ENCODE measurements around the gene SYT7. TPM values are rescaled to one million over a fixed set of nuclear protein-coding genes. Genes with fewer than 3 reads are reported as not detected.
A peak's percentile ranks its signal among the peaks of the same experiment; 100 is the strongest.

The SYT7 gene
- polyA plus RNA-seq, 2 of the 4 experiments (the other 2 are of a cell fraction) = 0.37 to 1.0 TPM

DNA sequence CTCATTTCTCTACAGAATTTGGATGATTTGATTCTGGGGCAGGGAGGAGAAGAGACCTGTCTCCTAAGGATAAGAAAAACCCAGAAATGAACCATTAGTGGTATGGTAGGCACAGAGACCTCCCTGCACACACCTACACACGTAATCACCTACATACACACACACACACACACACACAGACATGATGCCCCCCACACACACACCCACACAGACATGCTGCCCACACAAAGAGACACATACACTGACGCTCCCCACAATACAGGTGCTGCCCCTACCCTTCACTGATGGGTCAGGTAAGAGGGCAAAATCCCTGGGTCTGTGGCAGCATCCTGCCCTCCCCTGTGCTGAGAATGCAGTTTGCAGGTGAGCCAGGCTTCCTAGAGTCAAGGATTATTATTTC lies 1.1 kb upstream of the SYT7 start:
- ChIA-PET CTCF (interaction anchor here (0.7 to 2.3 kb wide), 21 partner anchors 7 to 146 kb away, joined by 3 to 8 read pairs (median 4); no protein-coding TSS in a partner anchor), POLR2A (interaction anchor here (1.1 kb wide), 1 partner anchor 152 kb away, joined by 3 read pairs; the partner anchor contains the start of genes CPSF7 and SDHAF2)
- 47% methylated on average over 2 of the region's 2 CpGs for WGBS (ENCODE audit: missing lambda C conversion rate)
- no peak for DNase-seq (ENCODE audit: low read depth in 1 of 2, low spot score in 1 of 2)
- H3K4me2 ChIP-seq = peak overlapping the region; percentile 99; the same call in 2 of the 3 replicates
- no peak for TF ChIP-seq CEBPB (IDR thresholded peaks at IDR 0.05)
- no peak for TF ChIP-seq RAD21 (conservative IDR thresholded peaks at IDR 0.05 in 1 of 2, IDR thresholded peaks at IDR 0.05 in 1 of 2)
- TF ChIP-seq CBX2 (IDR thresholded peaks at IDR 0.05; ENCODE audit: borderline replicate concordance, low read depth) = no peak
- TF ChIP-seq RFX5 (IDR thresholded peaks at IDR 0.05) = no peak
- TF ChIP-seq CHD2 (IDR thresholded peaks at IDR 0.05; ENCODE audit: low read length, partially characterized antibody) = no peak
- TF ChIP-seq, protein P1, sequence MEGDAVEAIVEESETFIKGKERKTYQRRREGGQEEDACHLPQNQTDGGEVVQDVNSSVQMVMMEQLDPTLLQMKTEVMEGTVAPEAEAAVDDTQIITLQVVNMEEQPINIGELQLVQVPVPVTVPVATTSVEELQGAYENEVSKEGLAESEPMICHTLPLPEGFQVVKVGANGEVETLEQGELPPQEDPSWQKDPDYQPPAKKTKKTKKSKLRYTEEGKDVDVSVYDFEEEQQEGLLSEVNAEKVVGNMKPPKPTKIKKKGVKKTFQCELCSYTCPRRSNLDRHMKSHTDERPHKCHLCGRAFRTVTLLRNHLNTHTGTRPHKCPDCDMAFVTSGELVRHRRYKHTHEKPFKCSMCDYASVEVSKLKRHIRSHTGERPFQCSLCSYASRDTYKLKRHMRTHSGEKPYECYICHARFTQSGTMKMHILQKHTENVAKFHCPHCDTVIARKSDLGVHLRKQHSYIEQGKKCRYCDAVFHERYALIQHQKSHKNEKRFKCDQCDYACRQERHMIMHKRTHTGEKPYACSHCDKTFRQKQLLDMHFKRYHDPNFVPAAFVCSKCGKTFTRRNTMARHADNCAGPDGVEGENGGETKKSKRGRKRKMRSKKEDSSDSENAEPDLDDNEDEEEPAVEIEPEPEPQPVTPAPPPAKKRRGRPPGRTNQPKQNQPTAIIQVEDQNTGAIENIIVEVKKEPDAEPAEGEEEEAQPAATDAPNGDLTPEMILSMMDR (IDR thresholded peaks at IDR 0.05) = no peak
- TF ChIP-seq ESRRA (IDR thresholded peaks at IDR 0.05; ENCODE audit: borderline replicate concordance, low read length) = no peak
- no peak for TF ChIP-seq SREBF2 (IDR thresholded peaks at IDR 0.05)
- TF ChIP-seq MAZ (IDR thresholded peaks at IDR 0.05; ENCODE audit: borderline replicate concordance, low read depth, low read length) = no peak
- TF ChIP-seq, protein P2, sequence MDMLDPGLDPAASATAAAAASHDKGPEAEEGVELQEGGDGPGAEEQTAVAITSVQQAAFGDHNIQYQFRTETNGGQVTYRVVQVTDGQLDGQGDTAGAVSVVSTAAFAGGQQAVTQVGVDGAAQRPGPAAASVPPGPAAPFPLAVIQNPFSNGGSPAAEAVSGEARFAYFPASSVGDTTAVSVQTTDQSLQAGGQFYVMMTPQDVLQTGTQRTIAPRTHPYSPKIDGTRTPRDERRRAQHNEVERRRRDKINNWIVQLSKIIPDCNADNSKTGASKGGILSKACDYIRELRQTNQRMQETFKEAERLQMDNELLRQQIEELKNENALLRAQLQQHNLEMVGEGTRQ (IDR thresholded peaks at IDR 0.05) = no peak
- H3K4me1 ChIP-seq = peaks cover 13% of the 10 kb centered on the region; the same call in 2 of the 3 replicates
- FAIRE-seq = no peak
- H3K9me3 ChIP-seq = no peaks in the 10 kb centered on the region
- H3K4me3 ChIP-seq = no peak overlapping the region
- no peak for ATAC-seq
- H3K27ac ChIP-seq = no peak overlapping the region

DNA sequence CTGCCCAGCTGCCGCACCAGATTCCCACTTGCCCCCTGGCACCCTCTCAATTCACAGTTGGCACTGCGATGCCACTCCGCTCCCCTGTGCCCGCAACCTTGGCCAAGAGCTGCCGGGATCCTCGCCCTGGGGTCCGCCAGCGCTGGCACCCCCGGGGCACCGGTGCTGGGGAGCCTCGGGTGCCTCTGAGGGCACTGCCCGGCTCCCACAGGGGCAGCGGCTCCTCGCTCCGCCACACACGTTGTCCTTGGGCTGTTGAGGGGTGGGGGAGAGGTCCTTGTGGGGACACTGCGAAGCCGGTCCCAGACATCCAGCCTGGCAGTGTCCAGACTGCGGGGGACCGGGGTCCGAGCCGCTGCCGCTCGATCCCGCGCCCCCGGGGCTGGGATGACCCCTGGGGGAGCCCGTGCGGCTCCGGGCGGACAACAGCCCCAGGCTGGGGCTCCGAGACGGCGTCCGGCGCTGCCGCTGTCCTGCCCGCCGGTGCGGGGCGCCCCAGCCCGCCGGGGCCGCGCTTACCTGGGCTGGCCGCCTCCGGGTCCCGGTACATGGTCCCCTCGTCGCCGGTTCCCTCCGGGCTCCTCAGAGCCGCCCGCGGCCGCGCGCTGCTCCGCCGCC lies 496 bp downstream of the SYT7 start:
- DNase-seq (ENCODE audit: low read depth in 1 of 2, low spot score in 1 of 2) = peak in 1 of 2 experiments; percentile 39
- TF ChIP-seq, protein P3, sequence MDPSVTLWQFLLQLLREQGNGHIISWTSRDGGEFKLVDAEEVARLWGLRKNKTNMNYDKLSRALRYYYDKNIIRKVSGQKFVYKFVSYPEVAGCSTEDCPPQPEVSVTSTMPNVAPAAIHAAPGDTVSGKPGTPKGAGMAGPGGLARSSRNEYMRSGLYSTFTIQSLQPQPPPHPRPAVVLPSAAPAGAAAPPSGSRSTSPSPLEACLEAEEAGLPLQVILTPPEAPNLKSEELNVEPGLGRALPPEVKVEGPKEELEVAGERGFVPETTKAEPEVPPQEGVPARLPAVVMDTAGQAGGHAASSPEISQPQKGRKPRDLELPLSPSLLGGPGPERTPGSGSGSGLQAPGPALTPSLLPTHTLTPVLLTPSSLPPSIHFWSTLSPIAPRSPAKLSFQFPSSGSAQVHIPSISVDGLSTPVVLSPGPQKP (IDR thresholded peaks at IDR 0.05; ENCODE audit: low read depth, low read length) = no peak
- TF ChIP-seq RNF2 (IDR thresholded peaks at IDR 0.05; ENCODE audit: borderline replicate concordance, low read depth) = peak; percentile 68; the same call in 1 of the 2 replicates
- TF ChIP-seq, protein P4, sequence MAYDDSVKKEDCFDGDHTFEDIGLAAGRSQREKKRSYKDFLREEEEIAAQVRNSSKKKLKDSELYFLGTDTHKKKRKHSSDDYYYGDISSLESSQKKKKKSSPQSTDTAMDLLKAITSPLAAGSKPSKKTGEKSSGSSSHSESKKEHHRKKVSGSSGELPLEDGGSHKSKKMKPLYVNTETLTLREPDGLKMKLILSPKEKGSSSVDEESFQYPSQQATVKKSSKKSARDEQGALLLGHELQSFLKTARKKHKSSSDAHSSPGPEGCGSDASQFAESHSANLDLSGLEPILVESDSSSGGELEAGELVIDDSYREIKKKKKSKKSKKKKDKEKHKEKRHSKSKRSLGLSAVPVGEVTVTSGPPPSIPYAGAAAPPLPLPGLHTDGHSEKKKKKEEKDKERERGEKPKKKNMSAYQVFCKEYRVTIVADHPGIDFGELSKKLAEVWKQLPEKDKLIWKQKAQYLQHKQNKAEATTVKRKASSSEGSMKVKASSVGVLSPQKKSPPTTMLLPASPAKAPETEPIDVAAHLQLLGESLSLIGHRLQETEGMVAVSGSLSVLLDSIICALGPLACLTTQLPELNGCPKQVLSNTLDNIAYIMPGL (CRISPR knock-in tag; IDR thresholded peaks at IDR 0.05; ENCODE audit: borderline replicate concordance) = no peak
- no peak for TF ChIP-seq CHD2 (IDR thresholded peaks at IDR 0.05; ENCODE audit: low read length, partially characterized antibody)
- TF ChIP-seq PHF8 (IDR thresholded peaks at IDR 0.05; ENCODE audit: borderline replicate concordance, low read depth) = no peak
- TF ChIP-seq, protein P5, sequence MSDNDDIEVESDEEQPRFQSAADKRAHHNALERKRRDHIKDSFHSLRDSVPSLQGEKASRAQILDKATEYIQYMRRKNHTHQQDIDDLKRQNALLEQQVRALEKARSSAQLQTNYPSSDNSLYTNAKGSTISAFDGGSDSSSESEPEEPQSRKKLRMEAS (IDR thresholded peaks at IDR 0.05) = no peak
- peaks cover 13% of the 10 kb centered on the region; the same call in 2 of the 3 replicates for H3K4me1 ChIP-seq
- ChIA-PET POLR2A (no interaction called here), CTCF (interaction anchor here (0.7 to 6.1 kb wide), 8 partner anchors 9 to 64 kb away, joined by 3 to 50 read pairs (median 3); no protein-coding TSS in a partner anchor)
- peak overlapping the region; percentile 99 for H3K4me2 ChIP-seq
- WGBS (ENCODE audit: missing lambda C conversion rate) = no CpG with 5 or more reads among the region's 60 CpGs
- H3K9me3 ChIP-seq = no peaks in the 10 kb centered on the region
- ATAC-seq = peak; percentile 14 to 25; a peak in 4 of 6 replicates
- H3K4me3 ChIP-seq = peak overlapping the region; percentile 57
- H3K27ac ChIP-seq = peak overlapping the region; percentile 61 to 91
- no peak for FAIRE-seq
